GM18907 (cell line): Measurements from ENCODE around the gene TBX19.

Experiments used
- ATAC-seq: cut with Tn5 transposase; IDR thresholded peaks from one replicate; pipeline ENCODE4 v1.9.1; 2021; ENCODE audit warnings: mild to moderate bottlenecking, moderate library complexity; ENCODE audit not compliant: unreplicated experiment

TBX19 gene

DNA sequence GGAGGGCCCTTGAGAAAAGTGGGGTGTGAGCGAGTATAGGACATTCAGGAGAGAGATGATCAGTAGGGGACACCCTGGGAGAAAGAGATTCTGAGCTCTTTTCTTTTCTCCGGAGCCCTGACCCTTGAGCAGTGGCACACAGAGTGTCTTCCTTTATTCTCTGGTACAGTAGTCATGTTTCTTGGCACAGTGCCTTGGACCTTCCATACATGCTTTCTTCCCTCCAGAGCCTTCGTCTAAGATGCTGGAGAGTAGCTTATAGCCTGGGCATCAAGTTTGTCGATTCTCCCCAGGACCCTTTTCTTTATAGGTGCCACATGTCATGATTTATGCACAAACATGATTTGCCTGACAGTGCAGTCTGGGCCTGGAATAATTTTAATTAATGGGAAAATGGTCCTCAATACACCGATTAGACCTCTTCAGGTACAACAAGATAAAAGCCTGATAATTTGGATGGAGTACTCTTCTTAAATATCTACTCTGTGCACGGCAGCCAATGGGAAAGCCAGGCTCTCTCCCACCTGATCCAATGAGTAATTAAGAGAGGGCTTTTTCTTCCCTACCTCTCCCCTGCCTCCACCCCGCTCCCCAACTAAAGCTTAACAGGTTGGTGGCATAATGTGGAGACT, at the start of gene TBX19:
Gene TBX19 (plus strand): TSS at position 582 of the 632 bp plus-strand sequence. CDS start 214 bp downstream, outside the sequence.
- ATAC-seq = no peak

DNA sequence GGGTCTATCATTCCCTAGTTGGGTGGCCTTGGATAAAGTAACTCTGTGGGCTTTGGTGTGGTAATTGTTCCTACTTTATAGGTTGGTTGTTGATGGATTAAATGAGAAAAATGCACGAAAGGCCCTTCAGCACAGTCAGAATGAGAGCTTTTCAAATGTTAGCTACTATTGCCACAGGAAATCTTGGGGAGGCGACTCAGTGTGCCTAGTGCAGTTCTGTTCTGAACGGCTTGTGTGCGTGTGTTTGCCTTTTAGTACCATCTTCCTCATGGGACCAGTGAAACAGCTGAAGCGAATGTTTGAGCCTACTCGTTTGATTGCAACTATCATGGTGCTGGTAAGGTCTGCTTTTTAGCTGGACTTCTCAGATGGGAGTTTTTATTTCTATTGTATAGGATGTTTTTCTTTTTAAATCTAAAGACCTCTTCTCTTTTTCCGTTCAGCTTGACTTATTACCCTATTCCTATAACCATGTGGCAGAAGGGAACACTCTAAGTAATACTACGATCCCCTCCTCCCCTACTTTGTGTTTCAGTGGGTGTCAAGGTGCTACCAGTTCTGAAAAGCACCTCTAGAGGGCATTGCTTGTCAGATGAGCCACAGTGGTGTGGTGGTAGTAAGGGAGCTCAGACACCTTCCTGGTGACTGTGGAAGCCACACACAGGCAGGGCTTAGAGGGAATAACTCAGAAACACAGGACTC, 45.7 kb upstream of the TBX19 start:
- peak; percentile 75 for ATAC-seq

DNA sequence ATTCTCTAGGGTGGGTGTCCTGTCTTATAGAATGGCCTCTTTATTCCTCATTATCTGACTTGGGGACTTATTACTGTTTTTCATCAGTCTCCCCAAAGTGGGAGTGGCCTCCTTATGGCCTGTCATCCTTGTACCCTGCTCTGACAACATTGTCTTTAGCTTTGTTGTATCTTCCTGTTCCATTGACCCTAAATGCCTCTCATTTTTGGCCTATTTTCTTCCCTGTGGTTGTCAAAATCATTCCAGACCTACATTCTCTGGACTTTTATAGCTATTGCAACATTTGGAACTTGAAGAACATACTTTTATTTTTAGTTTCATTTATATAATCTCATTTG, 45.2 kb upstream of the TBX19 start:
- ATAC-seq = no peak

DNA sequence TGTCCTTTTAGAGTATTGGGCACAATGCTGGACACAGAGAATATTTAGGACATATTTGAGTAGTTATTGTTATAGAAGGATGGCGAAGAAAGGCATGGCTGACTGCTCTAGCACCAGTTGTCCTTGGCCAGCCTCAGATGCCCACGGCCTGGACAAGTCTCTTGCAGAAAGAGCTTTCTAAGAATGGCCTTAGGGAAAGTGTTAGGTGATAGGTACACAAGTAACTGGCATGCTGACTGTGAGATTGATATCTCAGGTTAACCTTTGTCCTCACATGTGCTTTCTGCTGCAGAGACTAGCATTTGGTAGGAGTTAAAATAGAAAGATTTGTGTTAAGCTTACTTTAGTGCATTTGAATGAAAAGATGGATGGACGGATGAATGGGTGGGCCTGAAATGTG, 44.7 kb upstream of the TBX19 start:
- no peak for ATAC-seq

DNA sequence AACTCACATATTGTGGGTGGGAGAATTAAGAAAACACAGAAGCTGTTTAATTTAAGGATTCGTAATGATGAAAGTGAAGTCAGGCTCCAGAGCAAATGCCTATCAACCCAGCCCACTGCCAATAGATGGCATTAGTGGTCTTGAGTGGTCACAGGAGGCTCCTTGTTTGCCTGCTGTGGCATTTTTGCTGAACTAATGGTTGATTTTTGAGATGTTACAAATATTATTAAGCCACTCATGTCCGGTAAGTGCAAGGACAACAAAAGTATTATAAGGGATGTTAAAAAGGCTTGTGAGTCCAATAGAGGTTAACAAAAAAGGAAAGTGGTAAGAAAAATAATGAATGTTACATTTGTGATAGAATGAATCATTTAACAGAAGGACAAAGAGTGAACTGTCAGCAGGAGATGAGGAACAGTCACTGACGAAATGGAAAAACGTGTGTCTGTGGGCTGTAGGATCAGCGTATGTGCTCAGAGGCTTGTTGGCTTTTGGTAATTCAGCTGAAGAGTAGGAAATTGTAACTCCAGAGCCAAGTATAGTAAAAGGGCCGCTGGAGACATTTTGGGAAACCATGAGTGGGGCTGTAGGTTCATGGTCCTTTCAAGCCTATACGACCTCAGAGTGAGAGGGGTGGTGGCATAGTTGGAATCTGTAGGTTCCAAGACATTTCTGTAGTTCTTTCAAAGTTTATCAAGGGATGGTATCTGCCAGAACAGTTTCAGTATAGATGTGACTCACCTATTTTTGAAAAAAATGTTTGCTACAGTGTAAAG, 43.7 kb upstream of the TBX19 start:
- no peak for ATAC-seq

DNA sequence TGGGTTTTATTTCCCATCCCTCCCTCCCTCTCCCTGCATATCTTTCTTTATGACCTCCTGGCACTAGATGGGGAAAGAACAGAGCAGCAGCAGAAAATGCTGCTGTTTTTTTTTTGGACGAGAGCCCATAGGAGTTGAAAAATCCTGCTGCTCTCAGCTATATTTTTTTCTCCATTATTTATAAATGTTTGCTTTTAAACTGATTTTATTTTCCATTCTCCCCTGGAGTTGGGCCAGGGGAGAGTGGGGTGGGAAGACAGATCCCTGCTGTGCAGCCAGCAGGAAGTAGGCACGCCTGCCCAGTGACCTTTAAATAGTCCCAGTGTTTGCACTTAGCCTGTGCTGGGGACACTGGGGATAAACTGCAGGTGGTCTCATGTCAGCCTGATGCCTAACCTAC, 37.5 kb upstream of the TBX19 start:
- ATAC-seq = no peak

DNA sequence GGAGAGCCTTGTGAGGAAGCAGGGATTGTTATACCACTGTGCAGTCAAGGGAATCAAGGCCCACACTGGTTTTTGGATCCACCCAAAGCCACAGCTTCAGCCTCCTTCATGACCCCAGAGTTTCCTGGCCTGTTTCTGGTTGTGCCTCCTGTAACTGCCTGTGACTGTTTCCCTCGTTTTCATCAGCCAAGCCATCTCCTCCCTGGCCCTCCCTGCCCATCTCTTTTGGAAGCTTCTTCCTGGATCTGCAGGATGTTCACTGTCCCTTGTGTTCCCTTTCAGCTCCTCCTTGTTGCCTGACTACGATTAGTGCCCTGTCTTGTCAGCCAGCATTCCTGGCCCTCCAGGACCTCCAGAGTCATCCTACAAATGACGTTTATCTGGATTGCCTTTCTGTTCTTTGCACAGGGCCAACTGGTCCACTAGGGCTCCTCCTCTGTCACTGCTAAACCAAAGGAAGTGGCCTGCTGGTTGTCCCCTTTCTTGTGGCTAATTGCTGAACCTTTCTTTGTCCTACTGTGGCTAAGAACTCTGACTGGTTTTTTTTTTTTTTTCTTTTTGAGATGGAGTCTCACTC, 37.0 kb upstream of the TBX19 start:
- no peak for ATAC-seq

DNA sequence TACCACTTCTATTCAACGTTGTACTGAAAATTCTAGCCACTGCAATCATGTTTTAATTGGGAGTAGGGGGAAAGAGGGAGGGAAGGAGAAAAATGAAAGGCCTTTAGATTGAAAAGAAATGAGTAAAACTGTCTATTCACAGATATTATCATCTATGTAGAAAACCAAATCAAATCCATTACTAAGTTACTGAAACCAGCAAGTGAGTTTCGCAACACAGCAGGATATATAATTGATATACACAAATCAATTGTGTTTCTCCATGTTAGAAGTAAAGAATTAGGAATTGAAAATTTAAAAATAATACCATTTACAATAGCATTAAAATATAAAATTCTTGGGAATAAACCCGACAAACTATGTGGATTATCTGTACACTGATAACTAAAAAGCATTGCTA, 35.6 kb upstream of the TBX19 start:
- no peak for ATAC-seq

DNA sequence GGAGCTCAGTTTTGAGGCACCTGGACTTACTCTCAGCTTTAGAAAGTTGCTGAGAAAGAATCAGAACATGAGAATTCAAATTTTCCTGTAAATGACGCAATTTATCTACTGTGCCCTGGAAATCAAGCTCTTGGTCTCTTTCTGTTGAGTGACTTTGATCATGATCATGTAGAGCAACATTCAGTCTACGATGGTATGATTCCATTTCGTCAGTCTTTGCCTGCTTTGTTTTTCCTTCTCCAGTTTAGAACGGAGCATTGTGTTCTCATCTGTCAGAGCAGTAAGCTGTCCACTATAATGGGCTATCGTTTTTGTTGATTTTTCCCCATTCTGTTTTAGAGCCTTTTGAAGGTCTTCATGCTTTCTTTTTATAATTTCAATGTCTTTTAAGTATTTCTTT, 34.2 kb upstream of the TBX19 start:
- no peak for ATAC-seq

DNA sequence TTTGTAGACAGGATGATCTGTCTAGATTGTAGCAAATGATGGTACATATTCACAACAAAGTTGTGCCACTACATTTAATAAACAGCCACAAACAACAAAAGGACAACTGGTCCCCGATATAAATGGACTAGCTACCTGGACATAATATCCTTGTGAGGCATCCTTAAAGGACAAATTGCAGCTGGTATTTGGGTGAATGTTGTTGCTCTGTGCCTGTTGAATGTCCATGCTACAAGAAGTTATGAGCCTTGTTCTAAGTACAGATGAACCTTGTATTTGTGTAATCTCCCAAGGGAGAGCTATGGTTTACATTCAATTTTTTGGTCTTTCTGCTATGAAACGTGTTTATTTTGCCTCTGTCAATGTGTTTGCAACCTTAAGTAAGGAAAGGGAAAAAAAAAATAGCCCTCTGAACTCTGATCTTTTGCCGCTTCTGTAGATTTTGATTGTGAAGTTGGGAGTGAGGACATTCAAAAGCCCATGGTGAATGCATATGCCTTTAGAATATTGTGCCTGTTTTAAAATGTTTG, 28.4 kb upstream of the TBX19 start:
- ATAC-seq = no peak

DNA sequence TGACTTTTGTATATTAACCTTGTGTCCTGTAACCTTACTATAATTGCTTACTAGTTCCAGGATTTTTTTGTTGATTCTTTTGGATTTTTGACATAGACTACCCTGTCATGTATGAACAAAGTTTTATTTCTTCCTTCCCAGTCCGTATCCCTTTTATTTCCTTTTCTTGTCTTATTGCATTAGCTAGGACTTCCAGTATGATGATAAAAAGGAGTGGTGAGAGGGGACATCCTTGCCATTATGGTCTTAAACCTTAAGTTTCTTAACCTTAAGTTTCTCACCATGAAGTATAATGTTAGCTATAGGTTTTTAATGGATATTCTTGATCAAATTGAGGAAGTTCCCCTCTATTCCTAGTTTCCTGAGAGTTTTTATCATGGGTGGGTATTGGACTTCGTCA, 24.5 kb upstream of the TBX19 start:
- no peak for ATAC-seq

DNA sequence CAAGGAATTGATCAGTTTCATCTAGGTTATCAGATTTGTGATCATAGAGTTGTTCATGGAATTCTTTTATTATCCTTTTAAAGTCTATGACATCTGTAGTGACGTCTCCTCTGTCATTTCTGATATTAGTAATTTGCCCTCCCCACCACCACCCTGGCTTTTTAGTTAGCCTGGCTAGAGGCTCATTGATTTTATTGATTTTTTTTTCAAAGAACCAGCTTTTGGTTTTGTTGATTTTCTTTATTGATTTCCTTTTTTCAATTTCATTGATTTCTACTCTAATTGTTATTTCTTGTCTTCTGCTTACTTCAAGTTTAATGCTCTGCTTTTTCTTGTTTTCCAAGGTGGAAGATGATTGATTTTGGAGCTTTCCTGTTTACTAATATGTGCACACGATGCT, 23.3 kb upstream of the TBX19 start:
- no peak for ATAC-seq

DNA sequence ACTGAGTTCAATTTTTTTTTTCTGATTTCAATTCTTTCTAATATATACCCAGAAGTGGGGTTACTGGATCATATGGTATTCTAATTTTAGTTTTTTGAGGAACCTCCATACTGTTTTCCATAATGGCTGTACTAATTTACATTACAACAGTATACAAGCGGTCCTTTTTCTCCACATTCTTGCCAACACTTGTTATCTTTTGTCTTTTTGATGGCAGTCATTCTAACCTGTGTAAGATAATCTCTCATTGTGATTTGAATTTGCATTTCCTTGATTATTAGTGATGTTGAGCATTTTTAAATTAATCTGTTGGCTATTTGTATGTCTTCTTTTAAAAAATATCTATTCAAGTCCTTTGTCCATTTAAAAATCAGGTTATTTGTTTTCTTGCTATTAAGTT, 21.1 kb upstream of the TBX19 start:
- ATAC-seq = no peak

DNA sequence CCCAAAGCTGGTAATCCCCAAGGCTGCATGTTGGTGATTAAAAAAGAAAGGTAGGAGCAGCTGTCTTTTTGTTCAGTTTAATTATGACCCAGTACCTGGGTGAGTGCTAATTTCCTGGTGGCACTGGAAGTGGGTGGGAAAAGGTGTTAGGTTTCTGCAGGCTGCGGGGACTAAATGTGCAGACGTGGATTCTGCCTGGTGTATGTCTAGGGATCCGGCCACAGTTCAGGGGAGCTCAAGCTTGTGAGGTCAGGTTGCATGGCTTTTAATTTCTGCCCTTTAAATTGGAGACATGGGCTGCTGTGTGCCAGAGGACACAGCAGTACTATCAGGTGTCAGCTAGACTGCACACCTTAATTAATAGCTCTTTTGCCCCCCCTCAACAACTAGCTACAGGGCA, 20.3 kb upstream of the TBX19 start:
- no peak for ATAC-seq

DNA sequence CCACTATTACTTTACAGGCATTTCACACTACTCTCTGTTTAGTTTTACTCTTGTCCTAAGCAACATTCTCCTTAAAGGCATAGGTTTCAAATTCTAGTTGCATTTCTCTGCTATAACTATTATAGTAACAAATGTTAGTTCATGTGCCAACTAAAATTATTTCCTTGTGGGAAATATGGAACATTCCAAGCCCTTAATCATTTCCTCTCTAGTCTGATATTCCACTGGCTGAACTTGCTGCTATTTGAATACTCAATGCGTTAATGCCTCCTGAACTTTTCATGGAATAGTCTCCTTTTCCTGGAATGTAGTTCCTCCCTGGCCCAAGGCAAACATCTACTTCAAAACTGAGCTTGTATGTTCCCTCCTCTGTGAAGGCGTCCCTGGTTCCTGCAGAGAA, 19.3 kb upstream of the TBX19 start:
- ATAC-seq = no peak

DNA sequence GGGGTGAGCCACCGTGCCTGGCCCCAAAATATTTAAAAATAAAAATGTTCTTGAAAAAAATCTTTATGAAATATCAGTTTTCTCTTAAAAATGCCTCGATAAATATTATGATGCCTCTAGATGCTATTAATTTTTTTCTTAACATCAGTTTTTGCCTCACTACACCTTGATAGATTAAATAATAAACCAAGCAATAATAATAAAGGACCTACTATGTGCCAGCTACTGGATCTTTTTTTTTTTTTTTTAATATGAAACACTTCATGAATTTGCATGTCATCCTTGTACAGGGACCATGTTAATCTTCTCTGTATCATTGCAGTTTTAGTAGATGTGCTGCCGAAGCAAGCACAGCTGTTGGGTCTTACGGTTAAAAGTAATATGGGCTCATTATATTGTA, 17.5 kb upstream of the TBX19 start:
- no peak for ATAC-seq

DNA sequence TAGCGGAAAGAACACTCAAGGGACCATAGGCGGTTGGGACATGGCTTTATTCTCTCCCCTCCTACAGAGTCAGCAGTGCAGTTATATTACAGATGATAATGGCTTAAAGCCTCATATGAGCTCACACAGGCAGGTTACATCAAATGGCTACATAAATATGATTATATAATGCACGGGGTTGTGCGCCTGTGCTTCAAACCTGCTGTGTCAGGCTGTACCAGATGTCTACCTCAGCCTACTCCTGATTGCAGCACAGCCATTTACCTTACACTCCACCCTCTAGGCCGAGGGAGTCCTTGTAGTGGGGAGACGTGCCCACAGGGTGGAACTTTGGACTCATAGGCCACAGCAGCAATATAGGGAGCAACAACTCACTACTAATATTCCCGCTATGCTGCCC, 16.4 kb upstream of the TBX19 start:
- ATAC-seq = no peak

DNA sequence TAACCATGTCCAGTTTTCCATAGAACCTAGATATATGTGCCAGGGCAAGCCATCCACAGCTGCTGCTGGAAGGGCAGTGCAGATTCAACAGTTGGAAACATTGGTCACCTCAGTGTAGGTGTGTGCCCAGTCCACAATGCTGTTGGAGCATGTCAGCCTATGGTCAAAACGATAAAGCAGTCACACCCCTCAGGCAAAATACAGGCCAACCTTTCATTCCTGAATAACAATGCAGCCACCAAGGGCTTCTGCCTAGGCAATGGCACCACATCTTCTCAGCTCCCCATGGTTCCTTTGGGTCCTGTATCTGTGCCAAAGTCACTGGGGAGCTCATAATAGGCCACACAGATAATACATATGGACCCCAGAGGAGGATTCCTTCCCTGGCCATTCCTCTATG, 15.1 kb upstream of the TBX19 start:
- ATAC-seq = no peak

DNA sequence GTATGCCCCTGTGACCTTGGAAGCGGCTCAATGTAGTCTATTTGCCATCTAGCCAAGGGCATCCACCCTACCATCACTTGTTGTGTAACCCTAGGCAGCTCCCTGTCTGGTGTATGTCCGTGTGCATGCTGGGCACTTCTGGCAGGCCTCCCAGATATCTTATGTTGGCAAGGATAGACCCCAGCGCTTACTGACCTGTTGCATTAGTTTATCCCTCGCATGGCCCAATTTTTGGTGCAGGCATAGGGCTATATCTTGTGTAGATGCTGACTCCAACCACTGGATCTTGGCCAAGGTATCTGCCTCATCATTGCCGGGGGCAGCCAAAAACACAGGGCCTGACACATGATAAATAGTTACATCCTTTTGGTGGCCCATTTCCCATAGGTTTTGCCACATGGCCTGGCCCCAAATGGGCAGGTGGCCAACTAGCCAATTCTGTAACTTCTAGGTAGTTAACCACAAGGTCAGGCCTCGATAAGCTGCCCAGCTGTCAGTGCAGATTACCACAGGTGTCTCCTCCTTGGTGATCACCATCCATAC, 14.0 kb upstream of the TBX19 start:
- no peak for ATAC-seq

DNA sequence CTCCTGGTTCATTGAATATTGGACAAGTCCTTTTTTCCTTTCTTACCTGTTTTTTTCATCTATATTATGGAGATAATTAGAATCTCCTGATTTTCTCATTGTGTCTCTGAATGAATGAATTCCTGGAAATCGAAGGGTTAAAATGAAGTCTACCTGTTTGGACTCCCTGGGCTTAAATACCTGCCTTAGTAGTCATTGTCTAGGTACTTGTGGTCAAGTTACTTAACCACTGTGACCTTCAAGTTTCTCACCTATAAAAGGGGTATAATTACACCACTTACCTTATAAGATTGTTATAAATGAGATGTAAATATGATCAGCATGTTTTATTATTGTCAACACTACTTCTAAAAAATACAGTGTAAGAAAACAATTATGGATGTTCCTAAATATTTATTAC, 9.0 kb upstream of the TBX19 start:
- ATAC-seq = no peak

DNA sequence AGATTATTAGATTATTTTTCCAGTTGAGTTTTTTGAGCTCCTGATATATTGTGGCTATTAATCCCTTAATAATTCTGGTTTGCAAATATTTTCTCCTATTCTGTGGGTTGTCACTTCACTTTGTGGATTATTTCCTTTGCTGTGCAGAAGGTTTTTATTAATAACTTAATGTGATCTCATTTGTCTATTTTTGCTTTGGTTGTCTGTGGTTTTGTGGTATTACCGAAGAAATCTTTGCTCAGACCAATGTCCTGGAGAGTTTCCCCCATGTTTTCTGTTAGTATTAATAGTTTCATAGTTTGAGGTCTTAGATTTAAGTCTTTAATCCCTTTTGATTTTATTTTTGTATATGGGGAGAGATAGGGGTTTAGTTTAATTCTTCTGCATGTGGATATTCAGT, 7.1 kb upstream of the TBX19 start:
- no peak for ATAC-seq
